NCI-H2196 (cell line): ENCODE data around the gene GXYLT1.
"Not testable (repeated sequence)": the region's sequence is repeated elsewhere in the genome, so short reads cannot be mapped to it uniquely, and the experiment has no call there.

Source experiments
- DNase-seq: peaks from one replicate; lab custom pipeline; 2025; ENCODE audit not compliant: unreplicated experiment; lab: John Stamatoyannopoulos, UW

GXYLT1 gene

DNA sequence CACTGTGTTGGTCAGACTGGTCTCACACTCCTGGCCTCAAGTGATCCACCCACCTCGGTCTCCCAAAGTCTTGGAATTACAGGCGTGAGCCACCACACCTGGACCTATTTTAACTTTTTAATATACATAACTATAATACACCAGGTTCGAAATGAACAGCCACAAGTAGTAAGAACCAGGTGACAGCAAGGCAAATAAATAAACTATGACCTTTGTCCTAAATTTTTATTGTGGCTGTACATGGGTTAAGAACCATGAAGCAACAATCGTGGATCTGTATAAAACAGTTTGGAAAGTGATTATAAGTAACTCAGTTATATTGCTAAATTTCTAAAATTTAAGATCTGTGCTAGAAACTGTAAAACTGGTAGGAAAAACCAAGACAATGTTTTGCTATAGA is 41.5 kb downstream of the GXYLT1 start:
- no peak for DNase-seq

DNA sequence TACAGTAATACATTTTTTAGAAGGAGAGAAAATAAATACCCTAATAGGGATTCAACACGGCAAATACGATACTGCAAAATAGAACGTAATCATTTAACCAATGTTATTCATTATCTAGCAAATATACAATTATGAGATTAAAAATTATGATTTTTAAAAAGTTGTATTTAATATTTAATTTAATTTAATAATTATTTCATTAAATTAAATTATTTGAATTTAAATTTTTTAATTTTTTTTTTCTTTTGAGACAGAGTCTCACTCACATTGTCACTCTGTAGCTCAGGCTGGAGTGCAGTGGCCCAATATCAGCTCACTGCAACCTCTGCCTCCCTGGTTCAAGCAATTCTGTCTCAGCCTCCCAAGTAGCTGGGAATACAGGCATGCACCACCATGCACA is 42.0 kb downstream of the GXYLT1 start:
- no peak for DNase-seq

DNA sequence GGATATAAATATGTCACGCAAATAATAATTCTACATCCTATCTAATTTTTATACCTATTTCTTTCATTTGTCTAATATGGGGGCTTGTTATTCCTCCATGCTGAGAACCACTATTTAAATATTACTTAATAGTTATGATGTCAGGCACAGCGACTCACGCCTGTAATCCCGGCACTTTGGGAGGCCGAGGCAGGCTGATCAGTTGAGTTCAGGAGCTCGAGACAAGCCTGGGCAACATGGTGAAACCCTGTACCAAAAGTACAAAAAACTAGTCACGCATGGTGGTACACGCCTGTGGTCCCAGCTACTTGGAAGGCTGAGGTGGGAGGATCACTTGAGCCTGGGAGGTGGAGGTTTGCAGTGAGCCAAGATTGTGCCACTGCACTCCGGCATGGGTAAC is 45.2 kb downstream of the GXYLT1 start:
- no peak for DNase-seq

DNA sequence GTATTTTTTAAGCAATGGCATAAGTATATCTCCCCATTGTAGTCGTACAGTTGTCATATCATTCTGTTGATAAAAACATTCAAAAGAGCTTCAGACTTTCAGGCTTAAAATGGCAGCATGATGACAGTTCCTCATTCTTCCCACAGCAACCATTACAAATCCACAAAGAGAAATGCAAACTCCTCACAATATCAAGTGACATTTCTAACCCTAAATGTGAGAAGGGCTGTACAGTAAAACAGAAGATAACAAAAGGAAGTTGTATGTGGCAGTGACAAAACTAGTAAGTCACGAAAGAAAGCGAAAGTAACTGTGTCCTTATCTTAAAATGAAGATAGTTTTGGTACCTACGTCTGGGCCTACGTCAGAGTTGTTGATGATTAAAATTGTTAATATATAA is 46.7 kb downstream of the GXYLT1 start:
- no peak for DNase-seq

DNA sequence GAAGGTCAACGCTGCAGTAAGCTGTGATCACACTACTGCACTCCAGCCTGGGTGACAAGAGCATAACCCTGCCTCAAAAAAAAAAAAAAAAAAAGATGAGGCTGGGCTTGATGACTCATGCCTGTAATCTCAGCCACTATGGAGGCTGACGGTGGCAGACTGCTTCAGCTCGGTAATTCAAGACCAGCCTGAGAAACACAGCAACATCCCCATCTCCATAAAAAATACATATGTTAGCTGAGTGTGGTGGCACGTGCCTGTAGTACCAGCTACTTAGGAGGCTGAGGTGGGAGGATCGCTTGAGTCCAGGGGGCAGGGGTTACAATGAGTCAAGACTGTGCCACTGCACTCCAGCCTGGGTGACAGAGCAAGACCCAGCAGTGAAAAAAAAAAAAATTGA is 50.4 kb downstream of the GXYLT1 start:
- no peak for DNase-seq

DNA sequence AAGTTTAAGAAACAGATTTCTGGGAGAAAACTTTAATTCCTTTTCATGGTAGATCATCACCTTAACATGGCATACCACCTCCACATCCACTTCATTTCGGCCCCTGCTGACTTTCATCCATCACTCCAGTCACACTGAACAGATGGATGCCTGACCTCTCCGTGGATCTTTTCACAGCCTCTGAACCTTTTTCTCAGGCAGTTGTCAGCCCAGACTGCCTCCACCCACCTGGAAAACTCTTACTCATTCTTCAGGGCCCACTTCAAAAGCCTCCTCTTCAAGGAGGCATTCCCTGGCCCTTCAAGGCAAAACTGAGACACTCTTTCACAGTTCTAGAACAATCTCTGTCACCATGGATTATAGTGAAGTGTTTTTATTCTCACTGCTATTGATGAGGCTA is 52.9 kb downstream of the GXYLT1 start:
- DNase-seq = no peak

DNA sequence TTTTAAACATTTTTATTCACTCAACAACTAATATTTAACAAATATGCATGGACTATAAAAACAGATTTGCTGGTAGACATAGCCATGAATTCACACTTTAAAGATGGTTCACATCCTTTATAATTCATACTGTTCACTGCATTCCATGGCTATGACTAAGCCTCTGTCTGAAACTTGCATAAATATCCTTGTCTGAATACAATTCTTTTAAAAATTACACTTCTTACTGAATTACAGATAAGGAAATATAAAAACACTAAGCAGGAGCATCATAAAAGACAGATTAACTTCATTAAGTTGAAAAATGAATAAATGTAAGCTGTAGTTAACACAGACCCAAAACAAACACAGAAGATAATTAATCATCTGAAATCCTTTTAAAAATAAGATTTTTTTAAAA is 53.8 kb downstream of the GXYLT1 start:
- DNase-seq = no peak

DNA sequence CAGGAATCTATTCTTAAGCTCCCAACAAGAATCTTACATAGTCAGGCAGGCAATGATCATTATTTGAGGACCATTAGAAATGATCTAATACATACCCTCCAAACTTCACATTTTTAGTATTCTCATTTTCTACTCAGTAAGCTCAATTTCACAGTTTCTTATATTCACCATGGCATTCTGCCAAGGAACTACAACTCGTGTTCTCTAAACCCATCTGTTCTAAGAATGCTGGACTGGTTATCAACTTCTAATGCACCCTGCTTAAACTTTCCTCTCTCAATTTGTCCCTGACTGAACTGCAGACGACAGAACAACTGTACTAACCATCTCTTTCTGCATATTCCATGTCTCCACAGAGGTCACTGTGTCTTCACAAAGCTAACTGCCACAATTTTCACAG is 58.6 kb downstream of the GXYLT1 start:
- no peak for DNase-seq

DNA sequence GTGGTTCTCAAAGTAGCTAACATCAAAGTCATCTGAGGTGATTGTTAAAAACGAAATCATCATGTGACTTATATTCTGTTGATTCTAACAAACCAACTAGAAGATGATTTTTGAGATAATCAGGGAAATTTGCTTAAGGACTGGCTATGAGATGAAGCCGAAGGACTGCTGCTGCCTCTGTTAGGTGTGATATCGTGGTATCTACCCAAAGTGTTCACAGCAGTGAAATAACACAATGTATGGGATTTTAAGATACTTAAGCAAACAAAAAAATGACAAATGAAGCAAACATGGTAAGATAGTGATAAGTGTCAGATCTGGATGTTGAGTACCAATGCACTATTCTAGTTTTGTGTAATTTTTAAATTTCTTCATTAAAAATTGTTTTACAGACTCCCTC is 59.1 kb downstream of the GXYLT1 start:
- DNase-seq = no peak

DNA sequence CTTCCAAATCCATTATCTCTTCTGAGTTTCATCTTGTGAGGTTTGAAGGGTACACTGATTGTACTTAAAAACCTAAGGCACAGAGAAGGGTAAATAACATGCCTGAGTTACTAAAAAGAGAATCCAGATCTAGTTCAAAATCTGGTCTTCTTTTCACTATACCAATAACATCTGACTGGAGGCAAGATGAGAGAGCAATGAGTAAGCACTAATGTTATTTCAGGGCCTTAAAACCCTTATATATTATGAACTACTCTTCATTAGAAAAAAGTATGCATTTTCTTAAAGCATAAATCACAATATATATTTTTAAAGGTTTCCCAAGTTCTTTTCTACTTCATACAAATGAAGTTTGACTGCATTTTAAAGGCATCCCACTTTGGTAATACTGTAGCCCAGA is 60.2 kb downstream of the GXYLT1 start:
- no peak for DNase-seq

DNA sequence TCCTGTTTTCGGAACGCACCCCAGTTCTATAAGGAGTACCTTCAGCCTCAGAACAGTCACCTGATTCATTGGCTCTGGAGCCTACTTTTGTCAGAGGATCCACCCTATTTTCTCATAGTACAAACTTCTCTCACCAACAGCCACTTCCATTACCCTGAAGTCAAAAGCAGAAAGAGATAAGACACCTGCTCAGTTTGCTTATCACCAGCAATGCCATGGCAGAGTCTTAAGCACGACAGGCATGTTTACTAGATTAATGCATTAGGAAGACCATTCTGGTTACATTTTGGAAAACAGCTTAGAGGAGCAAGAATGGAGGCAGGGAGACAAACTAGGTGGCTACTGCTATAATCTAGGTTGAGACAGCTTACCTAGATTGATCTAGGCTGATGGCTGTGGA is 67.7 kb downstream of the GXYLT1 start:
- DNase-seq = no peak

DNA sequence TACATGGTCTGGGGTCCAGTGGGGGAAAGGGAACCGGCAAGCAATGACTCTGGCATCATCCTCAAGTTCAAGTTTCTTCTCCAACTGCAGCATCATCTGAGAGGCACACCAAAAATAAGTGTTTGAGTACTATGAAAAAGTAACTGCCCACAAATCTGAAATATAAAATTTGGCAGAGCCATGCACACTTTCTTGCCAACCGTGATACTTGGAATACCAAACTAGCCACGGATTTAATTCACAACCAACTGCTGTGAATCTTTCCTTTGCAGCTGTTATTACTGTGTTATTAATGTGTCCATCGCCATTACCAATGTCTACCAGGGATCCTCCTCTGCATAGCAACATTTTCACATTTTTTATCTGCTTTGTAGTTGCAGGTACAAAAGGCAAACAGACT is 74.6 kb downstream of the GXYLT1 start:
- no peak for DNase-seq

DNA sequence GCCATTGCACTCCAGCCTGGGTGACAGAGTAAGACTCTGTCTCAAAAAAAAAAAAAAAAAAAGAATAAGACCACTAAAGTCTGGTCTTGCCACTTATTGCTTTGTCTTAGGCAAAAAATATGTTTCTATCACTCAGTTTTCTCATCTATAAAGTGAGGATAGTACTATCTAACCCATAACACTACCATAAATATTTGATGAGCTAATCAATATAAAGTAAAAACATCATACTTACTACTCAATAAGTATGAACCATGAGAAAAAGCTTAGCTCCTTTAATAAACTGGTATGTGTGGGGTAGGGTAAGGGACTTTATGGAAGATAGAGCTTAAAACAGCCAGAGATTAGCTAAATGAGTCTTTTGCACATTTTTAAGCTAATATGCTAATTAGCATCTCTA is 85.5 kb downstream of the GXYLT1 start:
- DNase-seq = no peak

DNA sequence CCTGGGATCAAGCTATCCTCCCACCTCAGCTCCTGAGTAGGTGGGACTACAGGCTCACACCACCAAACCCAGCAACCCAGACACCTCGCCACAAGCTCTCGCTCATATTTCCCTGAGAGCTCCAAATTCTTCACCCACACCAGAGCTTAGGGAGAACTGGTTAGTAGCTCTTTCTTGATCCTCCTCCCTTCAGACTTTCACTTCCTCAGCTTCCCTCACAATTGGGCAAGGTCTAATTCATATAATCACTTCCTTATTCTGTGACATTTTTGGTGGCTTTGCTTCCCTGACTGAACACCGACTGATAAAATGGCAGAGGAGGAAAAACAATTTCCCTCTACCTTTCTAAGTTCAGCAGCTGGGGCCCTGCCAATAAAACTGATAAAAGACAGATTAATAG is 88.5 kb downstream of the GXYLT1 start:
- DNase-seq = no peak

DNA sequence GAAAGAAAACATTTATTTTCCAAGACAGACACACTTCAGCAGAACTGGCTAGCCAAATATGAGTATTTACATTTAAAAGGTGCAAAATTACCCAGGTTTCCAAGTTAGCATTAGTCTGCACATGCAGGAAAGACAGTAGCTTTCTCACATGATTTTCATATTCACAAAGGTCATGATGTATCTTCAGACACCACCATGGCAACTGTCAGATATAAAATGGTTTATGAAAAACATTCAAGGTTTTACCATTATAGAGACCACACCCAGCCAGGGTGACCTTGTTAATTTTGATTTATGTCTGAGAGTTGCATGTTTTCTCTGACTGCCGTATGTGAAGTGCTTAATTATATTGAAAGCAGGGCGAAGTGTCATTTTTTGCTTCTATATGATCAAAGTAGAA is 91.2 kb downstream of the GXYLT1 start:
- no peak for DNase-seq

DNA sequence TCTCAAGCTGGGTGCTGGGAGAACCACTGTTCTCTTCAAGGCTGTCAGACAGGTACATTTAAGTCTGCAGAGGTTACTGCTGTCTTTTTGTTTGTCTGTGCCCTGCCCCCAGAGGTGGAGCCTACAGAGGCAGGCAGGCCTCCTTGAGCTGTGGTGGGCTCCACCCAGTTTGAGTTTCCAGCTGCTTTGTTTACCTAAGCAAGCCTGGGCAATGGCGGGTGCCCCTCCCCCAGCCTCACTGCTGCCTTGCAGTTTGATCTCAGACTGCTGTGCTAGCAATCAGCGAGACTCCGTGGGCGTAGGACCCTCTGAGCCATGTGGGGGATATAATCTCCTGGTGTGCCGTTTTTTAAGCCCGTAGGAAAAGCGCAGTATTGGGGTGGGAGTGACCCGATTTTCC is 95.7 kb downstream of the GXYLT1 start:
- DNase-seq = not testable (repeated sequence)

DNA sequence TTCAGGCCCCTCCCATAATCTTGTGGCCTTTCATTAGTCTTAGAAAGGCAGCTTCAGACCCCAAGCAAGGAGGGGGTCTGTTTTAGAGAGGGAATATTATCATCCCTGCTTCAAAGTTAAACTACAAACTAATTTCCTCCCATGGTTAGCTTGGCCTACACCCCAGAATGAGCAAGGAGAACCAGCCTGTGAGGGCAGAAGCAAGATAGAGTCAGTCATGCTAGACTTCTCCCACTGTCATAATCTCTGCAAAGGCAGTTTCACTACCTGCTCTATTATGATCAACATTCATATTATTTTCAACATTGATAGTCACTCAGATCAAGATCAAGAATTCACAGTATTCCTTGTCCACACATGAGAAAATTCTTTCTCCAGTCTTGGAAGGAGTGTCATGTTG is 105.1 kb downstream of the GXYLT1 start:
- DNase-seq = no peak

DNA sequence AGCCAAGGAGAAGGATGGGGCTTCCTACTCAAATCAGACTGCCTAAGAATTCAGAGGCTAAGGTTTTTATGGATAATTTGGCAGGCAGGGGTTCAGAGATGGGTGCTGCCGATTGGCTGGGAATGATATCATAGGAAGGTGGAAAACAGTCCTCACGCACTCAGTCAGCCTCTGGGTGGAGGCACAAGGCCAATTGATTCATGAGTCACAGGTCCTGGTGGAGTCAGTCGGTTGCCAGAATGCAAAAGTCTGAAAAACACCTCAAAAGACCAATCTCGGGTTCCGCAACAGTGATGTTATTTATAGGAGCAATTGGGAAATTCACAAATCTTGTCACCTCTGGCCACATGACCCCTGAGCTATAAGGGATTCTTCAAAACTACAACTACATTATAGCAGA is 105.5 kb downstream of the GXYLT1 start:
- DNase-seq = no peak

DNA sequence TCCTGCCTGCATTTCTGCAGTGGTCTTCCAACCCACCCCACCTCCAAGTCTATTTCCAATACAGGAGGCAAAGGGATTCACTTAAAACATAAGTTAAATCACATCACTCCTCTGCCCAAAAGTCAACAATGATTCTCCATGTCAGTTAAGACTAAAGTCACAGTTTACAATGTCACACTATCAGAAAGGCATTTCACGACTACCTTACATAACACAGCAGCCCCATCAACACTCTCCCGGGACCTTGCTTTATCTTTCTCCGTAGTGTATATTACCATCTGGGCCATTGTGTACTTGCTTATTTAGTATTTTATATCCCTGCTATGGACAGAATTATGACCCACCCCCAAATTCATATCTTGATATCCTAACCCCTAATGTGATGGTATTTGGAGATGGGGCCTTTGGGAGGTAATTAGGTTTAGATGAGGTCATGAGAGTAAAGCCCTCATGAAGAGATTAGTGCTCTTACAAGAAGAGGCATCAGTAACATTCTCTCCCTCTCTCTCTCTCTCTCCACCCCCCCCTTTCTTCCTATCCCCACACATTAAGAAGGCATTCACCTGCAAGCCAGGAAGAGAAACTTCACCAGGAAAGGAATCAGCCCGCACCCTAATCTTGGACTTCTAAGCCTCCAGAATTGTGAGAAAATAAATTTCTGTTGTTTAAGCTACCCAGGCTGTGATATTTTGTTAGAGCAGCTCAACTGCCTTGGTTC is 112.7 kb downstream of the GXYLT1 start:
- no peak for DNase-seq
